Measurements from ENCODE around the gene BIRC7. TPM values are rescaled to one million over a fixed set of nuclear protein-coding genes. Genes with fewer than 3 reads are reported as not detected.

BIRC7 gene
- total and polyA plus RNA-seq, 2 donors (not counting 3 experiments of a cell fraction or from before 2014, with no cell fraction given) = not detected

GRCh38 chr20:63265891-63266515, 30.3 kb downstream of the BIRC7 start:
- dilution Hi-C loops (cut with MboI; ENCODE audit: extremely low pct_ligation_motif_present, low sequenced_read_pairs) = no loop called here

More at GRCh38 chr20:63265891-63266515, 30.3 kb downstream of the BIRC7 start:
- no peak overlapping the region for H3K4me2 ChIP-seq (ENCODE audit: insufficient read depth, low read length)
- no peak for DNase-seq (ENCODE audit: low read depth, low spot score)
- H3K27me3 ChIP-seq (ENCODE audit: control insufficient read depth in 2 of 2, insufficient read depth in 2 of 2, low read length in 2 of 2) = peaks cover 7 to 9% of the 10 kb centered on the region in 2 experiments
- CTCF ChIA-PET = interaction anchor here (1.4 to 1.6 kb wide), 2 partner anchors 11 to 43 kb away, joined by 5 to 9 read pairs; no protein-coding TSS in a partner anchor
- no peak overlapping the region for H3K4me3 ChIP-seq (replicated peaks in 1 of 3; ENCODE audit: insufficient read depth in 1 of 3, low read depth in 1 of 3, low read length in 3 of 3)
- no peaks in the 10 kb centered on the region for H3K9me3 ChIP-seq (replicated peaks; ENCODE audit: control insufficient read depth, insufficient read depth, low read length)
- POLR2A ChIA-PET = no interaction called here
- no peak overlapping the region for H2AFZ ChIP-seq (ENCODE audit: low read depth, low read length)
- no peak overlapping the region for H3K9ac ChIP-seq (replicated peaks; ENCODE audit: extremely low read depth, insufficient read depth, low read length)
- BruUV-seq (replicated peaks) = no TSS peak
- no peaks in the 10 kb centered on the region for H4K20me1 ChIP-seq (replicated peaks; ENCODE audit: control insufficient read depth, extremely low read depth, insufficient read depth, low read length)
- TF ChIP-seq CTCF (IDR thresholded peaks at IDR 0.05; ENCODE audit: extremely low read depth in 1 of 2, insufficient read depth in 1 of 2, low read depth in 1 of 2, low read length in 2 of 2) (no peak), FOS (IDR thresholded peaks at IDR 0.05; ENCODE audit: borderline replicate concordance, insufficient read depth, low read length) (no peak), POLR2AphosphoS5 (IDR thresholded peaks at IDR 0.05; ENCODE audit: insufficient read depth, low read depth, low read length) (no peak), JUN (IDR thresholded peaks at IDR 0.05; ENCODE audit: borderline replicate concordance, insufficient read depth, insufficient read length, low read depth) (no peak), MAX (IDR thresholded peaks at IDR 0.05; ENCODE audit: insufficient read depth, insufficient read length) (no peak), MYC (IDR thresholded peaks at IDR 0.05; ENCODE audit: low read depth, low read length) (no peak), POLR2A (IDR thresholded peaks at IDR 0.05; ENCODE audit: low read depth, low read length) (no peak), GATA2 (IDR thresholded peaks at IDR 0.05; ENCODE audit: insufficient read depth, insufficient read length, low read depth, low read length) (no peak), EZH2 (IDR thresholded peaks at IDR 0.05; ENCODE audit: borderline replicate concordance, low read depth, low read length, severe bottlenecking) (no peak)
- H3K36me3 ChIP-seq (ENCODE audit: control insufficient read depth in 2 of 2, extremely low read depth in 1 of 2, insufficient read depth in 2 of 2, low read length in 2 of 2) = no peaks in the 10 kb centered on the region
- H3K4me1 ChIP-seq (ENCODE audit: control insufficient read depth, extremely low read depth, insufficient read depth, low read length) = no peaks in the 10 kb centered on the region
- no peaks in the 10 kb centered on the region for H3K9me1 ChIP-seq (replicated peaks; ENCODE audit: control insufficient read depth, extremely low read depth, insufficient read depth, low read length)
- H3K27ac ChIP-seq (ENCODE audit: insufficient read depth, low read depth, low read length) = no peak overlapping the region
- H3K79me2 ChIP-seq (ENCODE audit: control insufficient read depth, insufficient read depth, low read length) = no peaks in the 10 kb centered on the region
- no peak for FAIRE-seq
- intact Hi-C loops (cut with micrococcal nuclease) = no loop called here

Measured in endothelial cell of umbilical vein (primary cell).